CD8-positive, alpha-beta memory T cell (primary cell): ENCODE results near the gene AKAP13. TPM values are rescaled to one million over a fixed set of nuclear protein-coding genes. Genes with fewer than 3 reads are reported as not detected.

Source experiments
- CTCF ChIA-PET: fragments of 350-600 bp; sonication (Branson Sonifier 250); formaldehyde crosslinking; loops from one replicate; lab custom pipeline; 2021; ENCODE audit warnings: antibody characterized with exemption; lab: Charles Lee
- POLR2A ChIA-PET: fragments of 350-600 bp; sonication (Branson Sonifier 250); formaldehyde crosslinking; loops from one replicate; lab custom pipeline; 2021; ENCODE audit warnings: antibody characterized with exemption; lab: Charles Lee
- DNase-seq, 5 donors: peaks; one replicate each; pipeline versions ENCODE4 v3.0.0 to v3.0.0-alpha.2; 2020 to 2022; ENCODE audit warnings: mixed read lengths in 1 of 5
- H3K27ac ChIP-seq: one replicate; pipeline ENCODE4 v1.7.0; 2013; ENCODE audit warnings: low read depth, mild to moderate bottlenecking, low read length, moderate library complexity
- H3K27me3 ChIP-seq: 2 replicates; pipeline ENCODE4 v1.7.0; 2013; ENCODE audit warnings: low read length, mild to moderate bottlenecking; ENCODE audit not compliant: insufficient read depth, poor library complexity, severe bottlenecking
- H3K36me3 ChIP-seq: 2 replicates; pipeline ENCODE4 v1.7.0; 2013; ENCODE audit warnings: mild to moderate bottlenecking, low read length, moderate library complexity; ENCODE audit not compliant: insufficient read depth
- H3K4me1 ChIP-seq: 2 replicates; pipeline ENCODE4 v1.7.0; 2013; ENCODE audit warnings: mild to moderate bottlenecking, low read length, moderate library complexity; ENCODE audit not compliant: insufficient read depth
- H3K4me3 ChIP-seq: 2 replicates; pipeline ENCODE4 v1.7.0; 2013; ENCODE audit warnings: mild to moderate bottlenecking, low read length
- H3K9me3 ChIP-seq: 2 replicates; pipeline ENCODE4 v1.7.0; 2013; ENCODE audit warnings: mild to moderate bottlenecking, low read length
- H3K27ac Mint-ChIP-seq, 8 donors: one replicate each; pipeline ENCODE4 v1.8.0; 2020 to 2021; ENCODE audit warnings: mixed read lengths in 8 of 8, mild to moderate bottlenecking in 6 of 8, inconsistent platforms in 3 of 8, moderate library complexity in 3 of 8
- H3K27me3 Mint-ChIP-seq, 2 donors: one replicate each; pipeline ENCODE4 v1.8.0; 2020 to 2021; ENCODE audit warnings: mixed read lengths in 2 of 2, mild to moderate bottlenecking in 1 of 2, moderate library complexity in 1 of 2
- H3K36me3 Mint-ChIP-seq, 3 donors: one replicate each; pipeline ENCODE4 v1.8.0; 2020 to 2021; ENCODE audit warnings: mixed read lengths in 3 of 3, inconsistent platforms in 1 of 3, mild to moderate bottlenecking in 1 of 3
- H3K4me1 Mint-ChIP-seq, 3 donors: one replicate each; pipeline ENCODE4 v1.8.0; 2020 to 2021; ENCODE audit warnings: mixed read lengths in 3 of 3, inconsistent platforms in 1 of 3, mild to moderate bottlenecking in 1 of 3
- H3K4me3 Mint-ChIP-seq, 7 donors: one replicate each; pipeline ENCODE4 v1.8.0; 2020 to 2021; ENCODE audit warnings: mixed read lengths in 7 of 7, mild to moderate bottlenecking in 6 of 7, moderate library complexity in 4 of 7, inconsistent platforms in 2 of 7
- H3K9me3 Mint-ChIP-seq, 5 donors: one replicate each; pipeline ENCODE4 v1.8.0; 2020 to 2022; ENCODE audit warnings: mixed read lengths in 5 of 5, mild to moderate bottlenecking in 3 of 5, moderate library complexity in 2 of 5, inconsistent platforms in 1 of 5
- polyA plus RNA-seq: library from polyadenylated mRNA; unstranded; fragments of 300-500 nt; fragmentation: Illumina TruSeq; gene quantifications from one replicate; pipeline ENCODE4 v1.2.3, GENCODE V29; 2021
- total RNA-seq, 2 experiments: library from RNA; stranded (reverse); gene quantifications; one replicate each; pipeline ENCODE4 v1.2.3, GENCODE V29; 2021

AKAP13 gene
- total and polyA plus RNA-seq, 3 experiments from 2014 or later: 109 to 234 (median 113) TPM

GRCh38 chr15:85496551-85497171 is 116.3 kb downstream of the AKAP13 start:
- H3K4me1 ChIP-seq: peaks cover 18% of the 10 kb centered on the region
- ChIA-PET CTCF (interaction anchor here (1.2 kb wide), 1 partner anchor 44 kb away, joined by 3 read pairs; no protein-coding TSS in a partner anchor), POLR2A (no interaction called here)
- peaks cover 64 to 93% (median 90%) of the 10 kb centered on the region in 3 donors for H3K4me1 Mint-ChIP-seq
- peak overlapping the region in 1 of 7 donors; percentile 33 for H3K4me3 Mint-ChIP-seq
- no peak overlapping the region for H3K27ac ChIP-seq
- no peaks in the 10 kb centered on the region for H3K36me3 ChIP-seq
- H3K27me3 Mint-ChIP-seq: no peaks in the 10 kb centered on the region
- no peak overlapping the region for H3K4me3 ChIP-seq
- H3K9me3 ChIP-seq: no peaks in the 10 kb centered on the region
- no peak for DNase-seq
- H3K9me3 Mint-ChIP-seq: no peaks in the 10 kb centered on the region
- H3K27ac Mint-ChIP-seq: peak overlapping the region in 2 of 8 donors; percentile 2 to 27
- no peaks in the 10 kb centered on the region for H3K27me3 ChIP-seq
- no peaks in the 10 kb centered on the region for H3K36me3 Mint-ChIP-seq

GRCh38 chr15:85497172-85497569 is 116.8 kb downstream of the AKAP13 start:
- H3K4me1 ChIP-seq: peaks cover 23% of the 10 kb centered on the region
- no peaks in the 10 kb centered on the region for H3K27me3 ChIP-seq
- H3K27ac ChIP-seq: no peak overlapping the region
- no peak overlapping the region for H3K4me3 Mint-ChIP-seq
- no peaks in the 10 kb centered on the region for H3K36me3 ChIP-seq
- H3K9me3 Mint-ChIP-seq: no peaks in the 10 kb centered on the region
- CTCF ChIA-PET: interaction anchor here (1.2 to 1.5 kb wide), 2 partner anchors 44 to 130 kb away, joined by 3 read pairs; no protein-coding TSS in a partner anchor
- H3K9me3 ChIP-seq: no peaks in the 10 kb centered on the region
- DNase-seq: no peak
- peak overlapping the region in 4 of 8 donors; percentile 1 to 24 (median 8) for H3K27ac Mint-ChIP-seq
- no peaks in the 10 kb centered on the region for H3K27me3 Mint-ChIP-seq
- H3K36me3 Mint-ChIP-seq: no peaks in the 10 kb centered on the region
- peaks cover 68 to 96% (median 94%) of the 10 kb centered on the region in 3 donors for H3K4me1 Mint-ChIP-seq
- POLR2A ChIA-PET: interaction anchor here (0.6 kb wide), 1 partner anchor 98 kb away, joined by 3 read pairs; no protein-coding TSS in a partner anchor
- no peak overlapping the region for H3K4me3 ChIP-seq

GRCh38 chr15:85498471-85498870 is 118.1 kb downstream of the AKAP13 start:
- POLR2A ChIA-PET: interaction anchor here (0.6 kb wide), 1 partner anchor 75 kb away, joined by 3 read pairs; no protein-coding TSS in a partner anchor
- no peaks in the 10 kb centered on the region for H3K9me3 Mint-ChIP-seq
- Histone ChIP-seq H3K27ac (no peak overlapping the region), H3K4me1 (peaks cover 26% of the 10 kb centered on the region), H3K4me3 (no peak overlapping the region), H3K36me3 (no peaks in the 10 kb centered on the region), H3K27me3 (no peaks in the 10 kb centered on the region), H3K9me3 (no peaks in the 10 kb centered on the region)
- no peaks in the 10 kb centered on the region for H3K27me3 Mint-ChIP-seq
- no peaks in the 10 kb centered on the region for H3K36me3 Mint-ChIP-seq
- H3K27ac Mint-ChIP-seq: peak overlapping the region in 3 of 8 donors; percentile 8 to 17 (median 12)
- CTCF ChIA-PET: interaction anchor here (1.0 to 1.5 kb wide), 3 partner anchors 39 to 167 kb away, joined by 3 read pairs; no protein-coding TSS in a partner anchor
- peaks cover 71 to 100% (median 96%) of the 10 kb centered on the region in 3 donors for H3K4me1 Mint-ChIP-seq
- H3K4me3 Mint-ChIP-seq: no peak overlapping the region
- DNase-seq: no peak

- POLR2A ChIA-PET: no interaction called here
- Mint-ChIP-seq H3K4me1 (peaks cover 70 to 98% (median 93%) of the 10 kb centered on the region in 3 donors), H3K9me3 (no peaks in the 10 kb centered on the region), H3K27me3 (no peaks in the 10 kb centered on the region), H3K36me3 (no peaks in the 10 kb centered on the region), H3K4me3 (no peak overlapping the region), H3K27ac (peak overlapping the region in 5 of 8 donors; percentile 7 to 82 (median 78))
- H3K36me3 ChIP-seq: no peaks in the 10 kb centered on the region
- H3K27me3 ChIP-seq: no peaks in the 10 kb centered on the region
- no peaks in the 10 kb centered on the region for H3K9me3 ChIP-seq
- CTCF ChIA-PET: interaction anchor here (0.9 kb wide), 1 partner anchor 168 kb away, joined by 3 read pairs; no protein-coding TSS in a partner anchor
- DNase-seq: no peak
- no peak overlapping the region for H3K4me3 ChIP-seq
- peaks cover 26% of the 10 kb centered on the region for H3K4me1 ChIP-seq
- no peak overlapping the region for H3K27ac ChIP-seq
Observed at GRCh38 chr15:85499371-85499887, 119.0 kb downstream of the AKAP13 start.

GRCh38 chr15:85500060-85500708 is 119.8 kb downstream of the AKAP13 start:
- H3K27me3 Mint-ChIP-seq: no peaks in the 10 kb centered on the region
- Histone ChIP-seq H3K9me3 (no peaks in the 10 kb centered on the region), H3K27ac (no peak overlapping the region), H3K4me3 (no peak overlapping the region), H3K4me1 (peaks cover 26% of the 10 kb centered on the region), H3K27me3 (no peaks in the 10 kb centered on the region), H3K36me3 (no peaks in the 10 kb centered on the region)
- H3K4me1 Mint-ChIP-seq: peaks cover 70 to 96% (median 93%) of the 10 kb centered on the region in 3 donors
- CTCF ChIA-PET: interaction anchor here (0.8 to 1.6 kb wide), 5 partner anchors 13 to 168 kb away, joined by 3 to 8 read pairs (median 3); no protein-coding TSS in a partner anchor
- H3K9me3 Mint-ChIP-seq: no peaks in the 10 kb centered on the region
- no peak overlapping the region for H3K4me3 Mint-ChIP-seq
- H3K36me3 Mint-ChIP-seq: no peaks in the 10 kb centered on the region
- no peak for DNase-seq
- POLR2A ChIA-PET: no interaction called here
- peak overlapping the region in 4 of 8 donors; percentile 40 to 82 (median 59) for H3K27ac Mint-ChIP-seq

- H3K27me3 Mint-ChIP-seq: no peaks in the 10 kb centered on the region
- no peaks in the 10 kb centered on the region for H3K9me3 Mint-ChIP-seq
- POLR2A ChIA-PET: no interaction called here
- H3K4me1 Mint-ChIP-seq: peaks cover 66 to 92% (median 90%) of the 10 kb centered on the region in 3 donors
- no peak overlapping the region for H3K4me3 ChIP-seq
- CTCF ChIA-PET: interaction anchor here (0.8 to 1.6 kb wide), 4 partner anchors 13 to 86 kb away, joined by 3 to 8 read pairs (median 3); no protein-coding TSS in a partner anchor
- no peak for DNase-seq
- peak overlapping the region in 2 of 8 donors; percentile 5 to 32 for H3K27ac Mint-ChIP-seq
- no peaks in the 10 kb centered on the region for H3K36me3 ChIP-seq
- H3K9me3 ChIP-seq: no peaks in the 10 kb centered on the region
- H3K27ac ChIP-seq: no peak overlapping the region
- peaks cover 26% of the 10 kb centered on the region for H3K4me1 ChIP-seq
- H3K36me3 Mint-ChIP-seq: no peaks in the 10 kb centered on the region
- H3K4me3 Mint-ChIP-seq: no peak overlapping the region
- H3K27me3 ChIP-seq: no peaks in the 10 kb centered on the region
Observed at GRCh38 chr15:85500729-85501128, 120.3 kb downstream of the AKAP13 start.

GRCh38 chr15:85501574-85501973 is 121.2 kb downstream of the AKAP13 start:
- POLR2A ChIA-PET: no interaction called here
- H3K27ac Mint-ChIP-seq: peak overlapping the region in 5 of 8 donors; percentile 11 to 76 (median 49)

More at GRCh38 chr15:85501574-85501973, 121.2 kb downstream of the AKAP13 start:
- Histone ChIP-seq H3K4me3 (no peak overlapping the region), H3K9me3 (no peaks in the 10 kb centered on the region), H3K27ac (no peak overlapping the region), H3K27me3 (no peaks in the 10 kb centered on the region), H3K4me1 (peaks cover 26% of the 10 kb centered on the region), H3K36me3 (no peaks in the 10 kb centered on the region)
- no peak for DNase-seq
- H3K27me3 Mint-ChIP-seq: no peaks in the 10 kb centered on the region
- H3K36me3 Mint-ChIP-seq: no peaks in the 10 kb centered on the region
- CTCF ChIA-PET: no interaction called here
- no peak overlapping the region for H3K4me3 Mint-ChIP-seq
- H3K9me3 Mint-ChIP-seq: no peaks in the 10 kb centered on the region
- peaks cover 62 to 87% (median 86%) of the 10 kb centered on the region in 3 donors for H3K4me1 Mint-ChIP-seq
